ENCODE data around the gene DCLRE1A. TPM values are rescaled to one million over a fixed set of nuclear protein-coding genes. Genes with fewer than 3 reads are reported as not detected.
A peak's percentile ranks its signal among the peaks of the same experiment; 100 is the strongest.
"Not testable (repeated sequence)": the region's sequence is repeated elsewhere in the genome, so short reads cannot be mapped to it uniquely, and the experiment has no call there.

Gene DCLRE1A
- total RNA-seq, 1 experiment from 2014 or later, result 7.4 TPM

- Histone ChIP-seq H3K9me3 (no peaks in the 10 kb centered on the region), H3K4me3 (no peak overlapping the region), H3K27me3 (no peaks in the 10 kb centered on the region), H3K36me3 (no peaks in the 10 kb centered on the region)
- no peak for DNase-seq
Observed at GRCh38 chr10:113822174-113822573, 31.7 kb downstream of the DCLRE1A start.

- DNase-seq, H3K27me3 ChIP-seq, H3K36me3 ChIP-seq, H3K4me3 ChIP-seq, H3K9me3 ChIP-seq: not testable (repeated sequence)
Observed at GRCh38 chr10:113821306-113821705, 32.6 kb downstream of the DCLRE1A start.

GRCh38 chr10:113820507-113820906 lies 33.4 kb downstream of the DCLRE1A start:
- no peaks in the 10 kb centered on the region for H3K27me3 ChIP-seq
- no peaks in the 10 kb centered on the region for H3K9me3 ChIP-seq
- DNase-seq, result no peak
- H3K4me3 ChIP-seq, result no peak overlapping the region
- H3K36me3 ChIP-seq, result no peaks in the 10 kb centered on the region

GRCh38 chr10:113819989-113820388 lies 33.9 kb downstream of the DCLRE1A start:
- DNase-seq, result no peak

GRCh38 chr10:113814700-113815099 lies 39.2 kb downstream of the DCLRE1A start:
- H3K9me3 ChIP-seq, H3K36me3 ChIP-seq, DNase-seq, H3K4me3 ChIP-seq: not testable (repeated sequence)
- peaks cover 14% of the 10 kb centered on the region; the same call in 1 of the 2 replicates for H3K27me3 ChIP-seq

More at GRCh38 chr10:113819989-113820388, 33.9 kb downstream of the DCLRE1A start:
- H3K4me3 ChIP-seq, result no peak overlapping the region
- H3K9me3 ChIP-seq, result no peaks in the 10 kb centered on the region
- H3K36me3 ChIP-seq, result no peaks in the 10 kb centered on the region
- no peaks in the 10 kb centered on the region for H3K27me3 ChIP-seq

GRCh38 chr10:113808168-113808567 lies 45.7 kb downstream of the DCLRE1A start:
- H3K4me3 ChIP-seq, result no peak overlapping the region
- H3K9me3 ChIP-seq, result no peaks in the 10 kb centered on the region
- no peak for DNase-seq
- H3K36me3 ChIP-seq, result no peaks in the 10 kb centered on the region
- H3K27me3 ChIP-seq, result peaks cover 23% of the 10 kb centered on the region; the same call in 1 of the 2 replicates

GRCh38 chr10:113806503-113806902 lies 47.4 kb downstream of the DCLRE1A start:
- H3K4me3 ChIP-seq, result no peak overlapping the region
- H3K36me3 ChIP-seq, result no peaks in the 10 kb centered on the region
- no peaks in the 10 kb centered on the region for H3K9me3 ChIP-seq
- DNase-seq, result no peak
- peaks cover 9% of the 10 kb centered on the region; the same call in 1 of the 2 replicates for H3K27me3 ChIP-seq

GRCh38 chr10:113802997-113803396 lies 50.9 kb downstream of the DCLRE1A start:
- DNase-seq, result no peak
- H3K4me3 ChIP-seq, result no peak overlapping the region
- H3K27me3 ChIP-seq, result peaks cover 4% of the 10 kb centered on the region; the same call in 1 of the 2 replicates
- no peaks in the 10 kb centered on the region for H3K9me3 ChIP-seq
- H3K36me3 ChIP-seq, result no peaks in the 10 kb centered on the region

- Histone ChIP-seq H3K4me3 (no peak overlapping the region), H3K9me3 (no peaks in the 10 kb centered on the region), H3K36me3 (no peaks in the 10 kb centered on the region), H3K27me3 (peaks cover 12% of the 10 kb centered on the region)
- DNase-seq, result no peak
Observed at GRCh38 chr10:113801569-113801968, 52.3 kb downstream of the DCLRE1A start.

- Histone ChIP-seq H3K9me3 (no peaks in the 10 kb centered on the region), H3K27me3 (peaks cover 14% of the 10 kb centered on the region), H3K36me3 (no peaks in the 10 kb centered on the region), H3K4me3 (no peak overlapping the region)
- no peak for DNase-seq
Observed at GRCh38 chr10:113791691-113792090, 62.2 kb downstream of the DCLRE1A start.

- no peaks in the 10 kb centered on the region for H3K36me3 ChIP-seq
- no peak overlapping the region for H3K4me3 ChIP-seq
- no peaks in the 10 kb centered on the region for H3K27me3 ChIP-seq
- H3K9me3 ChIP-seq, result no peaks in the 10 kb centered on the region
- DNase-seq, result peak; percentile 82
Observed at GRCh38 chr10:113788604-113789083, 65.2 kb downstream of the DCLRE1A start.

Other genes with a start within 250 kb of the DCLRE1A start
- not detected in 2 replicates for gene NRAP, start 190.0 kb downstream of the DCLRE1A start, total RNA-seq (2014; rRNA removed; shearing (Covaris generic); ENCODE audit: low replicate concordance)
- gene CASP7, start 174.2 kb downstream of the DCLRE1A start, total RNA-seq (2014; rRNA removed; shearing (Covaris generic); ENCODE audit: low replicate concordance), result 30.7 and 48.5 TPM in 2 replicates
- not detected in 2 replicates for gene PLEKHS1, start 102.4 kb downstream of the DCLRE1A start, total RNA-seq (2014; rRNA removed; shearing (Covaris generic); ENCODE audit: low replicate concordance)
- gene NHLRC2, start 579 bp upstream of the DCLRE1A start, total RNA-seq (2014; rRNA removed; shearing (Covaris generic); ENCODE audit: low replicate concordance), result 7.9 and 19.4 TPM in 2 replicates
- gene ADRB1, start 189.8 kb upstream of the DCLRE1A start, total RNA-seq (2014; rRNA removed; shearing (Covaris generic); ENCODE audit: low replicate concordance), result not detected in 2 replicates